DOHH2 (cell line): Measurements from ENCODE around the gene ARHGEF16.

Source experiments
- H3F3A ChIP-seq: fragments of 200-600 bp; sonication (generic), shearing (Covaris generic); 2 replicates; pipeline ENCODE4 v1.6.0; 2016; ENCODE audit warnings: antibody characterized with exemption, mild to moderate bottlenecking; ENCODE audit not compliant: control insufficient read depth, insufficient read depth
- H3K27ac ChIP-seq: fragments of 200-600 bp; sonication (generic); 2 replicates; pipeline ENCODE4 v1.5.1; 2014; ENCODE audit warnings: low read depth, mild to moderate bottlenecking, low read length, moderate library complexity
- H3K27me3 ChIP-seq: fragments of 200-600 bp; sonication (generic); 2 replicates; pipeline ENCODE4 v1.6.1; 2014; ENCODE audit warnings: mild to moderate bottlenecking, low read length, mixed read lengths; ENCODE audit not compliant: control insufficient read depth
- H3K36me3 ChIP-seq: fragments of 200-600 bp; sonication (generic); 2 replicates; pipeline ENCODE4 v1.6.1; 2014; ENCODE audit warnings: mild to moderate bottlenecking, low read length, moderate library complexity, mixed read lengths; ENCODE audit not compliant: control insufficient read depth
- H3K4me1 ChIP-seq: fragments of 200-600 bp; sonication (generic); 2 replicates; pipeline ENCODE4 v1.6.1; 2014; ENCODE audit warnings: mild to moderate bottlenecking, low read length, mixed read lengths; ENCODE audit not compliant: control insufficient read depth
- H3K4me2 ChIP-seq: fragments of 200-600 bp; sonication (generic); 2 replicates; pipeline ENCODE4 v1.6.0; 2014; ENCODE audit warnings: mild to moderate bottlenecking, low read length, moderate library complexity
- H3K4me3 ChIP-seq: fragments of 200-600 bp; sonication (generic); 2 replicates; pipeline ENCODE4 v1.5.1; 2014; ENCODE audit warnings: mild to moderate bottlenecking, low read length, mixed read lengths
- H3K79me2 ChIP-seq: fragments of 200-600 bp; sonication (generic); 2 replicates; pipeline ENCODE4 v1.6.1; 2014; ENCODE audit warnings: mild to moderate bottlenecking, low read length, mixed read lengths; ENCODE audit not compliant: control insufficient read depth
- H3K9me2 ChIP-seq: fragments of 200-600 bp; sonication (generic); replicated peaks from 2 replicates; pipeline ENCODE4 v1.6.1; 2014; ENCODE audit warnings: mild to moderate bottlenecking, low read length, mixed read lengths; ENCODE audit not compliant: control insufficient read depth
- H3K9me3 ChIP-seq: fragments of 200-600 bp; sonication (generic); 2 replicates; pipeline ENCODE4 v1.6.1; 2014; ENCODE audit warnings: antibody characterized with exemption, low read length, mixed read lengths; ENCODE audit not compliant: control insufficient read depth, insufficient read depth
- H4K20me1 ChIP-seq: fragments of 200-600 bp; sonication (generic); 2 replicates; pipeline ENCODE4 v1.6.0; 2014; ENCODE audit warnings: low read depth, mild to moderate bottlenecking, antibody characterized with exemption, low read length, moderate library complexity; ENCODE audit not compliant: control insufficient read depth, insufficient read depth
- EZH2phosphoT487 ChIP-seq: fragments of 200-600 bp; sonication (generic); IDR thresholded peaks from 2 replicates; pipeline ENCODE4 v1.6.1; 2017; ENCODE audit warnings: borderline replicate concordance, mild to moderate bottlenecking, antibody characterized with exemption, low read length, moderate library complexity, mixed read lengths
- TF ChIP-seq, protein P1 (sequence below): fragments of 200-600 bp; sonication (generic); IDR thresholded peaks from one replicate; pipeline ENCODE4 v1.5.1; 2014; ENCODE audit warnings: antibody characterized with exemption, mild to moderate bottlenecking, low read depth, low read length; ENCODE audit not compliant: poor library complexity, severe bottlenecking

ARHGEF16 gene

DNA sequence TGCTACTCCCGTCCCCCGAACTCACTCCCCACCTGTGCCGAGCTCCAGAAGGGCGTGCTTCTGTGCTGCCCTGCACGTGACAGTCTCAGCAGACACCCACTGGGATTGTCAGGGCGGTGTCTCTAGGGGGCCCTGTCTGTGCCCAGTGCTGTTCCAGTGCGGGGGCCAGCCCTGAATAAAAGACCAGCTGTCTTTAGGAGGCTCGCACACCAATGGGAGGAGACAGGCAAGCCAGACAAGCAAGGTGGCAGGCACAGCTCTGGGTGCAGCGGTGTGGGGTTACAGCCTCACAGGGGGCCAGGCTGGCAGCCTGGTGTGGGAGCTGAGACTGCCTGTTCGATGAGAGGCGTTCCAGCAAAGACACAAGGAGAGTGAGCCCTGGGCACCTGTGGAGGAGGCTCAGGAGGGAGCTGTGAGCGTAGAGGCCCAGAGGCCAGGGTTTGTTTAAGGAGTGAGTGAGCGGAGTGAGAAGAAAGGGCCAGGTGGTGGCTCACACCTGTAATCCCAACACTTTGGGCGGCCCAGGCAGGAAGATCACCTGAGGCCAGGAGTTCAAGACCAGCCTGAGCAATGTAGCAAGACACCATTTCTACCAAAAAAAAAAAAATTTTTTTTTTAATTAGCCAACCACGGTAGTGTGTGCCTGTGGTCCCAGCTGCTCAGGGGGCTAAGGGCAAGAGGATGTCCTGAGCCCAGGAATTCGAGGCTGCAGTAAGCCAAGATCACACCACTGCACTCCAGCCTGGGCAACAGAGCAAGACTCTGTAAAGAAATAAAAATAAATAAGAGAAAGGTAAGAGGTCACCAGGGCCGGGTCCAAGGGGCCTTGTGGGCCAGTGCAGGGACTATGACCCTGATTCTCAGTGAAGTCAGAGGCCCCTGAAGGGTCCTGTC is 48.2 kb upstream of the ARHGEF16 start:
- no peak overlapping the region for H3K4me2 ChIP-seq
- TF ChIP-seq EZH2phosphoT487 = no peak
- TF ChIP-seq, protein P1, sequence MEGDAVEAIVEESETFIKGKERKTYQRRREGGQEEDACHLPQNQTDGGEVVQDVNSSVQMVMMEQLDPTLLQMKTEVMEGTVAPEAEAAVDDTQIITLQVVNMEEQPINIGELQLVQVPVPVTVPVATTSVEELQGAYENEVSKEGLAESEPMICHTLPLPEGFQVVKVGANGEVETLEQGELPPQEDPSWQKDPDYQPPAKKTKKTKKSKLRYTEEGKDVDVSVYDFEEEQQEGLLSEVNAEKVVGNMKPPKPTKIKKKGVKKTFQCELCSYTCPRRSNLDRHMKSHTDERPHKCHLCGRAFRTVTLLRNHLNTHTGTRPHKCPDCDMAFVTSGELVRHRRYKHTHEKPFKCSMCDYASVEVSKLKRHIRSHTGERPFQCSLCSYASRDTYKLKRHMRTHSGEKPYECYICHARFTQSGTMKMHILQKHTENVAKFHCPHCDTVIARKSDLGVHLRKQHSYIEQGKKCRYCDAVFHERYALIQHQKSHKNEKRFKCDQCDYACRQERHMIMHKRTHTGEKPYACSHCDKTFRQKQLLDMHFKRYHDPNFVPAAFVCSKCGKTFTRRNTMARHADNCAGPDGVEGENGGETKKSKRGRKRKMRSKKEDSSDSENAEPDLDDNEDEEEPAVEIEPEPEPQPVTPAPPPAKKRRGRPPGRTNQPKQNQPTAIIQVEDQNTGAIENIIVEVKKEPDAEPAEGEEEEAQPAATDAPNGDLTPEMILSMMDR = no peak

DNA sequence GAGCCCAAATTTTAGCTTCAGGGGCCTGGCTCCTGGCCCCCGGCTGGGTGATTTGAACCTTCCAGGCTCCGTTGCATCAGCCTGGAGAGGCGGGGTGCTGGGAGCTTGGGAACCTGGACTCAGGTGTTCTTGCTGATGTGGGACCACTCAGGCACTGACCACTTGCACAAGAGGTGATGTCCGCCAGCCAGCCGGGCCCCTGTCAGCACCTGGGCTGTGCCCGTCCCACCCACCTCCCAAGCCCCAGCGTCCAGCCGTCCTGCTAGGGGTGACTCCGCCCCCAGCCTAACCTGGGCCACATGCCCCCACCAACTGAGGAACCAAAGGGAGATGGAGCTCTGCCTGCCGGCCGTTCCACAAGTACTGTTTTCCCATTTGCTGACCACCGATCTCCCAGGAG is 47.4 kb upstream of the ARHGEF16 start:
- Histone ChIP-seq H3K4me2 (no peak overlapping the region), H3K9me3 (no peaks in the 10 kb centered on the region; the same call in 1 of the 2 replicates), H3K36me3 (no peaks in the 10 kb centered on the region), H3K4me3 (no peak overlapping the region), H3K27ac (no peak overlapping the region), H3K4me1 (no peaks in the 10 kb centered on the region), H4K20me1 (no peaks in the 10 kb centered on the region), H3F3A (no peaks in the 10 kb centered on the region), H3K27me3 (no peaks in the 10 kb centered on the region), H3K9me2 (no peaks in the 10 kb centered on the region), H3K79me2 (no peaks in the 10 kb centered on the region)
- no peak for TF ChIP-seq EZH2phosphoT487
- TF ChIP-seq, protein P1 = no peak

More for the DNA sequence above, 48.2 kb upstream of the ARHGEF16 start:
- Histone ChIP-seq H3K27ac (no peak overlapping the region), H3K4me3 (no peak overlapping the region), H3K9me3 (no peaks in the 10 kb centered on the region; the same call in 1 of the 2 replicates), H3K79me2 (no peaks in the 10 kb centered on the region), H3K36me3 (no peaks in the 10 kb centered on the region), H3K4me1 (no peaks in the 10 kb centered on the region), H3F3A (no peaks in the 10 kb centered on the region), H3K27me3 (no peaks in the 10 kb centered on the region), H4K20me1 (no peaks in the 10 kb centered on the region), H3K9me2 (no peaks in the 10 kb centered on the region)

DNA sequence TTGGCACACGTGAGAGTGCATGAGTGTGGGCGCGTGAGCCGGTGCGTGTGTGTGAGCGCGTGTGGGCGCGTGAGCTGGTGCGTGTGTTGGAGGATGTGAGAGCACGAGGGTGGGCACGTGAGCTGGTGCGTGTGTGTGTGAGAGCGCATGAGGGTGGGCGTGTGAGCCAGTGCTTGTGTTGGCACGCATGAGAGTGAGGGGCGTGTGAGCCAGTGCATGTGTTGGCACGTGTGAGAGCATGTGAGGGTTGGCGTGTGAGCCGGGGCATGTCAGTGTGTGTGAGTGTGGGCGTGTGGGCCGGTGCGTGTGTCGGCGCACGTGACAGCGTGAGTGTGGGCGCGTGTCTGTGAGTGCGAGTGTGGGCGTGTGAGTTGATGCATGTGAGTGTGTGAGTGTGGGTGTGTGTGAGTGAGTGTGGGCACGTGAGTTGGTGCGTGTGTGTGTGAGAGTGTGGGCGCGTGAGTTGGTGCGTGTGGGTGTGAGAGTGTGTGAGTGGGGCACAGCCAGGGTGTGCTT is 45.7 kb upstream of the ARHGEF16 start:
- TF ChIP-seq EZH2phosphoT487 = no peak
- TF ChIP-seq, protein P1 = no peak
- no peaks in the 10 kb centered on the region for H3K9me2 ChIP-seq
- H3K9me3 ChIP-seq = no peaks in the 10 kb centered on the region; the same call in 1 of the 2 replicates
- no peaks in the 10 kb centered on the region for H3F3A ChIP-seq
- no peaks in the 10 kb centered on the region for H4K20me1 ChIP-seq
- no peaks in the 10 kb centered on the region for H3K4me1 ChIP-seq
- H3K4me2 ChIP-seq = no peak overlapping the region
- no peak overlapping the region for H3K27ac ChIP-seq
- no peak overlapping the region for H3K4me3 ChIP-seq
- H3K27me3 ChIP-seq = no peaks in the 10 kb centered on the region
- no peaks in the 10 kb centered on the region for H3K79me2 ChIP-seq
- H3K36me3 ChIP-seq = no peaks in the 10 kb centered on the region
